GM12873 (cell line): Measurements from ENCODE around the gene ACO1.

Experiments
- TF ChIP-seq, protein P1 (sequence below): IDR thresholded peaks from 2 replicates; pipeline ENCODE4 v1.5.1; 2012; ENCODE audit warnings: low read depth, mild to moderate bottlenecking, moderate library complexity, low read length, control low read depth; ENCODE audit not compliant: insufficient read depth; ENCODE audit errors: missing control alignments

ACO1 gene

GRCh38 chr9:32422237-32422806, 37.9 kb downstream of the ACO1 start:
- TF ChIP-seq, protein P1, sequence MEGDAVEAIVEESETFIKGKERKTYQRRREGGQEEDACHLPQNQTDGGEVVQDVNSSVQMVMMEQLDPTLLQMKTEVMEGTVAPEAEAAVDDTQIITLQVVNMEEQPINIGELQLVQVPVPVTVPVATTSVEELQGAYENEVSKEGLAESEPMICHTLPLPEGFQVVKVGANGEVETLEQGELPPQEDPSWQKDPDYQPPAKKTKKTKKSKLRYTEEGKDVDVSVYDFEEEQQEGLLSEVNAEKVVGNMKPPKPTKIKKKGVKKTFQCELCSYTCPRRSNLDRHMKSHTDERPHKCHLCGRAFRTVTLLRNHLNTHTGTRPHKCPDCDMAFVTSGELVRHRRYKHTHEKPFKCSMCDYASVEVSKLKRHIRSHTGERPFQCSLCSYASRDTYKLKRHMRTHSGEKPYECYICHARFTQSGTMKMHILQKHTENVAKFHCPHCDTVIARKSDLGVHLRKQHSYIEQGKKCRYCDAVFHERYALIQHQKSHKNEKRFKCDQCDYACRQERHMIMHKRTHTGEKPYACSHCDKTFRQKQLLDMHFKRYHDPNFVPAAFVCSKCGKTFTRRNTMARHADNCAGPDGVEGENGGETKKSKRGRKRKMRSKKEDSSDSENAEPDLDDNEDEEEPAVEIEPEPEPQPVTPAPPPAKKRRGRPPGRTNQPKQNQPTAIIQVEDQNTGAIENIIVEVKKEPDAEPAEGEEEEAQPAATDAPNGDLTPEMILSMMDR = no peak

- TF ChIP-seq, protein P1 = no peak
Measured at GRCh38 chr9:32423371-32423770, 38.9 kb downstream of the ACO1 start.

- TF ChIP-seq, protein P1 = no peak
Measured at GRCh38 chr9:32424616-32425015, 40.2 kb downstream of the ACO1 start.

DNA sequence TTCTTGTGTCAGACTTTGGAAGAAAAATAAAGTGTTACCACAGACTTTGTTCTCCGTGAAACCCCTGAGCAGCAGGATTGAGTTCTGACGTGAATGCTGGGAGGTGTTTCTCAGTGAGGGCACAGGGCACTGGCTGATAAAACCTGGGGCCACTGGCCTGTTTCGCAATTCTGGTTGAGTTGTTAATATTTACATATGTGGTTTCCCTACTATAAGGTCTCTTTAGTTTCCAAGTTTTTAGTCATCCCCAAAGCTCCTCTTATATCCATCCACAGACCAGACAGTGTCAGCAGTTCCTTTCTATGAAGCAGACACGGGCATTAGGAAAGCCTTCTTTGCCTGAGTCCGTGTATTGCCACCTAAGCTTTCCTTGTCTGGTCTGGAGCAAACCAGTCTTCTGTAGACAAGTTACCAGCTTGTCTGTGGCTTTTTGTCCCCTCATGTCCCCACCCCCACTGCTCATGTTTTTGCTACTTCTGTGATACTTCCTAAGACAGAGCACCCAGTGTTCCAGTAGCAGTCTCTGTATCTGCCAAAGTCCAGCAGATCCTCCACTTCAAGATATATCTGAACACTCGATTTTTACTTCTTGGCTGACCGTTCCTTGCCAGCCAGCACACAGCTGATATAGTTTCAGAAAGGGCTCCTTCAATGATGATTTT, 42.0 kb downstream of the ACO1 start:
- TF ChIP-seq, protein P1 = no peak

DNA sequence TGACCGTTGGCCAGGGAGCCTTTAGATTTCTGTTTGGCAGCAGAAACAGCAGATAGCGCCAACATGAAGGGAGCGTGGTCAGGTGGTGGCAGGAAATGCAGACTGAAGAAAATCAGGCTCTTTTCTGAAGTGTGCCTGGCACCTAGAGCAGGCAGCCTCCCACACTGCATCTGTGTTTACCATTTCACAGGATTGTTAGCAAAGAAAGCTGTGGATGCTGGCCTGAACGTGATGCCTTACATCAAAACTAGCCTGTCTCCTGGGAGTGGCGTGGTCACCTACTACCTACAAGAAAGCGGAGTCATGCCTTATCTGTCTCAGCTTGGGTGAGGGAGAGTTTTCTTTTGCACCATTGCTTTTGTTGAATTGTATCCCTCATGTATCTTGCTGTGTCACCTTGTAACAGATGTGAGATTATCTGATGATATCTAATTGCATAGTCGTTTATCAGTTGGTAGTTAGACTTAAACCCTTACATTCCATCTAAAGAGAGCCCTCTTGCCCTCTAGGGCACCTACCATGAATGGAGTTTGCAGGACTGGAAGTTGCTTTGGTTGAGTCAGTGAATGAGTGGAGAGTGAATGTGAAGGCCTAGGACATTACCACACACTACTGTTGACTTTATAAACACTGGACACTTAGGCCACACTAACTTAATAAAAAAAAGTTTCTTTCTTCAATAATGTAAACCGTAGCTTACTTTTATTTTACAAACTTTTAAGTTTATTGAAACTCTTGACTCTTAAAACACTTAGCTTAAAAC, 42.8 kb downstream of the ACO1 start:
- TF ChIP-seq, protein P1 = no peak

- TF ChIP-seq, protein P1 = no peak
Measured at GRCh38 chr9:32430720-32431119, 46.3 kb downstream of the ACO1 start.

- TF ChIP-seq, protein P1 = no peak
Measured at GRCh38 chr9:32431196-32431595, 46.8 kb downstream of the ACO1 start.
